ENCODE results near the gene CTIF. TPM values are rescaled to one million over a fixed set of nuclear protein-coding genes. Genes with fewer than 3 reads are reported as not detected.

Gene CTIF
- total RNA-seq, 1 donor from 2014 or later, result 19.5 TPM

GRCh38 chr18:48753691-48754090 lies 214.9 kb downstream of the CTIF start:
- no peak for DNase-seq

- DNase-seq, result no peak
Measured at GRCh38 chr18:48754559-48754958, 215.7 kb downstream of the CTIF start.

- DNase-seq, result no peak
Measured at GRCh38 chr18:48754993-48755473, 216.2 kb downstream of the CTIF start.

- DNase-seq, result no peak
Measured at GRCh38 chr18:48756511-48757226, 217.8 kb downstream of the CTIF start.

- DNase-seq, result no peak
Measured at GRCh38 chr18:48757367-48757766, 218.5 kb downstream of the CTIF start.

- DNase-seq, result no peak
Measured at GRCh38 chr18:48757906-48758305, 219.1 kb downstream of the CTIF start.

GRCh38 chr18:48761582-48761981 lies 222.8 kb downstream of the CTIF start:
- DNase-seq, result no peak

GRCh38 chr18:48762022-48762421 lies 223.2 kb downstream of the CTIF start:
- no peak for DNase-seq

GRCh38 chr18:48762836-48763718 lies 224.2 kb downstream of the CTIF start:
- DNase-seq, result no peak

- no peak for DNase-seq
Measured at GRCh38 chr18:48763719-48764100, 224.9 kb downstream of the CTIF start.

GRCh38 chr18:48765053-48765452 lies 226.2 kb downstream of the CTIF start:
- DNase-seq, result no peak

GRCh38 chr18:48766026-48766425 lies 227.2 kb downstream of the CTIF start:
- DNase-seq, result no peak

- DNase-seq, result no peak
Measured at GRCh38 chr18:48766487-48766886, 227.7 kb downstream of the CTIF start.

GRCh38 chr18:48767090-48767690 lies 228.4 kb downstream of the CTIF start:
- peak; percentile 25 for DNase-seq

GRCh38 chr18:48769006-48769636 lies 230.3 kb downstream of the CTIF start:
- DNase-seq, result no peak

GRCh38 chr18:48770243-48770642 lies 231.4 kb downstream of the CTIF start:
- no peak for DNase-seq

GRCh38 chr18:48771641-48772375 lies 233.0 kb downstream of the CTIF start:
- DNase-seq, result no peak

GRCh38 chr18:48772457-48772856 lies 233.6 kb downstream of the CTIF start:
- DNase-seq, result no peak

GRCh38 chr18:48773821-48774220 lies 235.0 kb downstream of the CTIF start:
- no peak for DNase-seq

GRCh38 chr18:48774941-48775340 lies 236.1 kb downstream of the CTIF start:
- DNase-seq, result no peak

GRCh38 chr18:48775372-48776155 lies 236.7 kb downstream of the CTIF start:
- DNase-seq, result no peak

All from skin of body (tissue), 2 donors.